Activated naive CD8-positive, alpha-beta T cell treated with anti-CD3 and anti-CD28 coated beads, Interleukin-2, amount 10 ng/mL, durations not matched to agents 7 days and 5 days (primary cell): Measurements from ENCODE around the gene PTH2. TPM values are rescaled to one million over a fixed set of nuclear protein-coding genes. Genes with fewer than 3 reads are reported as not detected.

Source experiments
- ATAC-seq: fragments of 150-1000 bp; cut with Tn5 transposase; one replicate; pipeline ENCODE4 v1.10.0; 2021; ENCODE audit warnings: low read depth, moderate library complexity
- POLR2A ChIA-PET: fragments of 350-600 bp; sonication (Branson Sonifier 250); formaldehyde crosslinking; loops from one replicate; lab custom pipeline; 2021; ENCODE audit warnings: antibody characterized with exemption; lab: Charles Lee
- DNase-seq: peaks from one replicate; pipeline ENCODE4 v3.0.0; 2021
- H3K27ac Mint-ChIP-seq: one replicate; pipeline ENCODE4 v1.8.0; 2022; ENCODE audit warnings: mild to moderate bottlenecking, mixed read lengths
- H3K27me3 Mint-ChIP-seq: one replicate; pipeline ENCODE4 v1.8.0; 2022; ENCODE audit warnings: mild to moderate bottlenecking, moderate library complexity, mixed read lengths
- H3K36me3 Mint-ChIP-seq: one replicate; pipeline ENCODE4 v1.8.0; 2021; ENCODE audit warnings: mild to moderate bottlenecking, mixed read lengths
- H3K4me1 Mint-ChIP-seq: one replicate; pipeline ENCODE4 v1.8.0; 2021; ENCODE audit warnings: mixed read lengths
- H3K4me3 Mint-ChIP-seq: one replicate; pipeline ENCODE4 v1.8.0; 2022; ENCODE audit warnings: mild to moderate bottlenecking, moderate library complexity, mixed read lengths
- H3K9me3 Mint-ChIP-seq: one replicate; pipeline ENCODE4 v1.8.0; 2021; ENCODE audit warnings: mixed read lengths
- total RNA-seq, 2 experiments: library from RNA; stranded (reverse); gene quantifications; one replicate each; pipeline ENCODE4 v1.2.3, GENCODE V29; 2021

The PTH2 gene
- total RNA-seq, 2 experiments from 2014 or later, result not detected

DNA sequence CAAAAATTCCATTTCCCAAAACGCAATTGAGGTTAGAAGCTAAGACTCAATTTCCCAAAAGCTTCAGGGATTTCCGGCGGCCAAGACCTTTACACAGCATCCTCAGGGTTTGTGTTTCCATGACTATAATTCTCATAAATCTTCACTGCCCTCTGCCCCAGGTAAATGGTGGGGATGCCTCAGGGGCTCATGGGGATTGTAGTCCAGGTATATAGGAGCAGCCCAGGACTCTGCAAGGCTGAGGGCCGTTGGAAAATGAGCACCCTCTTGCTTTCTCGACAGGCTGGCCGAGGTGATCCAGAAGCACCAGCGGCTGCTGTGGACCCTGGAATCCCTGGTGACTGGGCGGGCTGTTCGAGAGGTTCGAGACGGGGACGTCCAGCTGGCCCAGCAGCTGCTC lies 36.1 kb upstream of the PTH2 start:
- peaks cover 6% of the 10 kb centered on the region for H3K4me1 Mint-ChIP-seq
- no peak overlapping the region for H3K27ac Mint-ChIP-seq
- peaks cover 15% of the 10 kb centered on the region for H3K36me3 Mint-ChIP-seq
- H3K27me3 Mint-ChIP-seq, result no peaks in the 10 kb centered on the region
- H3K4me3 Mint-ChIP-seq, result no peak overlapping the region
- H3K9me3 Mint-ChIP-seq, result no peaks in the 10 kb centered on the region
- ATAC-seq (no peak), DNase-seq (no peak)
- POLR2A ChIA-PET, result interaction anchor here (1.8 kb wide), 1 partner anchor 10 kb away, joined by 4 read pairs; no protein-coding TSS in a partner anchor

GRCh38 chr19:49458567-49458903 lies 35.3 kb upstream of the PTH2 start:
- H3K27me3 Mint-ChIP-seq, result no peaks in the 10 kb centered on the region
- ATAC-seq (no peak), DNase-seq (no peak)
- no peaks in the 10 kb centered on the region for H3K9me3 Mint-ChIP-seq
- H3K4me3 Mint-ChIP-seq, result no peak overlapping the region
- POLR2A ChIA-PET, result interaction anchor here (1.8 kb wide), 1 partner anchor 10 kb away, joined by 4 read pairs; no protein-coding TSS in a partner anchor
- peaks cover 15% of the 10 kb centered on the region for H3K36me3 Mint-ChIP-seq
- H3K4me1 Mint-ChIP-seq, result peaks cover 12% of the 10 kb centered on the region
- H3K27ac Mint-ChIP-seq, result no peak overlapping the region

DNA sequence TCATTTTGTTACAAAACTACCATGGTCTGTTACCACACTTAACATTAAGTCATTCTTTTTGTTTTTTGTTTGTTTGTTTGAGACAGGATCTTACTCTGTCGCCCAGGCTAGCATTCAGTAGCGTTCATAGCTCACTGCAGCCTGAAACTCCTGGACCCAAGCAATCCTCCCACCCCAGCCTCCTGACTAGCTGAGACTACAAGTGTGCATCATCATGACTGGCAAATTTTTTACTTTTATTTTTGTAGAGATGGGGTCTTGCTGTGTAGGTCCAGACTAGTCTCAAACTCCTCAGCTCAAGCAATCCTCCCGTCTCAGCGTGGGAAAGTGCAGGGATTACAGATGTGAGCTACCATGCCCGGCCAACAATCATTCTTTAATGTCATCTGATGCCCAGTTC lies 33.1 kb upstream of the PTH2 start:
- Mint-ChIP-seq H3K36me3 (peaks cover 17% of the 10 kb centered on the region), H3K27me3 (no peaks in the 10 kb centered on the region), H3K27ac (no peak overlapping the region), H3K9me3 (no peaks in the 10 kb centered on the region), H3K4me1 (peaks cover 25% of the 10 kb centered on the region), H3K4me3 (no peak overlapping the region)
- POLR2A ChIA-PET, result interaction anchor here (1.5 kb wide), 1 partner anchor 9 kb away, joined by 3 read pairs; no protein-coding TSS in a partner anchor
- ATAC-seq, result no peak
- DNase-seq, result no peak

- POLR2A ChIA-PET, result interaction anchor here (1.5 to 5.1 kb wide), 2 partner anchors 9 to 15 kb away, joined by 3 to 128 read pairs; partner anchors contain the start of gene FLT3LG
- peak overlapping the region; percentile 42 for H3K27ac Mint-ChIP-seq
- H3K27me3 Mint-ChIP-seq, result no peaks in the 10 kb centered on the region
- ATAC-seq (no peak), DNase-seq (no peak)
- H3K36me3 Mint-ChIP-seq, result peaks cover 19% of the 10 kb centered on the region
- no peaks in the 10 kb centered on the region for H3K9me3 Mint-ChIP-seq
- H3K4me3 Mint-ChIP-seq, result no peak overlapping the region
- peaks cover 25% of the 10 kb centered on the region for H3K4me1 Mint-ChIP-seq
Measured at GRCh38 chr19:49455773-49456172, 32.5 kb upstream of the PTH2 start.

DNA sequence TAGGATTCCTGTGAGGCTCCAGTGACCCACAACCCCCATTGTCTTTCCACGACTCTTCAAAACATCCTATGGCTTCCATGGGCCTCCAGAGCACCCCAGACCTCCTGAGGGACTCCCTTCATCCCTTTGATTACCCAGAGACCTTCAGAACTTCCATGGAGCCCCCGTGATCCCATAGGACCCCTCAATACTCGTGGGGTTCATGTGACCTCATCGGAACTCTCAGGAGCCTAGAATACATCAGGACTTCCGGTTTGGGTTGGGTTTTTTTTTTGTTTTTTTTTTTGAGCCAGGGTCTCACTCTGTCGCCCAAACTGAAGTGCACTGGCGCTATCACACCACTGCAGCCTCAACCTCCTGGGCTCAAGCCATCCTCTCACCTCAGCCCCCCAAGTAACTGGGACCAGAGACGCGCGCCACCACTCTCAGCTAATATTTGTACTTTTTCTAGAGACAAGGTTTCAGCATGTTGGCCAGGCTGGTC lies 30.6 kb upstream of the PTH2 start:
- ATAC-seq, result peak; percentile 1

GRCh38 chr19:49453013-49453756 lies 29.9 kb upstream of the PTH2 start, which contains the start of gene ALDH16A1:
Gene ALDH16A1, plus strand, starts transcription at chr19:49453225. Its CDS starts 107 bp downstream, at chr19:49453332.
- peaks cover 23% of the 10 kb centered on the region for H3K36me3 Mint-ChIP-seq
- H3K9me3 Mint-ChIP-seq, result no peaks in the 10 kb centered on the region
- H3K27me3 Mint-ChIP-seq, result no peaks in the 10 kb centered on the region
- H3K4me1 Mint-ChIP-seq, result peaks cover 35% of the 10 kb centered on the region
- POLR2A ChIA-PET, result interaction anchor here (0.5 to 5.1 kb wide), 21 partner anchors 9 to 1299 kb away, joined by 3 to 128 read pairs (median 4); partner anchors contain the start of genes FLT3LG, NOSIP, PRMT1 and PRRG2
- ATAC-seq (peak; percentile 91), DNase-seq (peak; percentile 99)
- peak within 1 kb of the TSS; percentile 100 for H3K4me3 Mint-ChIP-seq
- peak within 1 kb of the TSS; percentile 100 for H3K27ac Mint-ChIP-seq

More for the DNA sequence above, 30.6 kb upstream of the PTH2 start:
- H3K27ac Mint-ChIP-seq, result peak overlapping the region; percentile 100
- H3K4me3 Mint-ChIP-seq, result peak overlapping the region; percentile 100
- H3K27me3 Mint-ChIP-seq, result no peaks in the 10 kb centered on the region
- H3K36me3 Mint-ChIP-seq, result peaks cover 19% of the 10 kb centered on the region
- DNase-seq, result no peak
- H3K9me3 Mint-ChIP-seq, result no peaks in the 10 kb centered on the region
- peaks cover 32% of the 10 kb centered on the region for H3K4me1 Mint-ChIP-seq
- POLR2A ChIA-PET, result interaction anchor here (0.5 to 5.1 kb wide), 19 partner anchors 9 to 1299 kb away, joined by 3 to 128 read pairs (median 4); partner anchors contain the start of genes FLT3LG, NOSIP, PRMT1 and PRRG2

DNA sequence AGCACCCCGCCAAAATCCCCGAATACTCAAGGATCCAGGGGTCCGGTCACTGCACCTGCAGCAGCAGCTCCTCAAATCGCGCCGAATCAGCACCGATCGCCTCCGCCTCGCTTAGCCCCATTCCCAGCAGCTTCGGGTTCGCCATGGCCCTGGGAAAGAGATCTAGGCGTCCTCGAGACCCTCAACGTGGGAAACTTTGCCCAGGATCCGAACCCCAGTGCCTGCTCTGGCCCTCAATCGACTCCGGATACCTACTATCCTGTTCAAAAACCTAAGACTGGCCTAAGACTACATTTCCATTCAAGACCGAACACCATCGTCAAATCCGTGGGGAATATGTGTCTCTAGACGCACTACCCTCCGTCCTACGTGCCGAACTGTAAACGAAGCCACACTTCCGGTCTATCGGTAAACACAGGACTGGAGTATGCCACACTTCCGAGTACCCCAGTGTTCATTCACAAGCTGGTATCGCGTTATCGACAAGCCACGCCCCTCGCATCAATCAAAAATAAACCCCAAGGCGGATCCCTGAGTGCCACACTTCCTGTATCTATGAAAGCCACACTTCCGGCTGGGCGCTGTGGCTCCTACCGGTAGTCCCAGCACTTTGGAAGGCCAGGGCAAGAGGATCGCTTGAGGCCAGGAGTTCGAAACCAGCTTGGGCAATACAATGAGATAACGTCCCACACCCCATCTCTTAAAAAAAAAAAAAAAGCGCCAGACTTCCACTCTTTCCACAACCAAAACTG lies 28.4 kb upstream of the PTH2 start, which contains the start of gene PIH1D1:
TSS of gene PIH1D1 (minus strand) at position 385 of the 752 bp plus-strand sequence. CDS start at position 145, 240 bp downstream.
- Mint-ChIP-seq H3K27ac (peak within 1 kb of the TSS; percentile 100), H3K36me3 (peaks cover 22% of the 10 kb centered on the region), H3K27me3 (no peaks in the 10 kb centered on the region), H3K9me3 (no peaks in the 10 kb centered on the region), H3K4me3 (peak within 1 kb of the TSS; percentile 100), H3K4me1 (peaks cover 32% of the 10 kb centered on the region)
- DNase-seq (peak; percentile 87), ATAC-seq (peak; percentile 59)
- POLR2A ChIA-PET, result interaction anchor here (0.6 to 5.1 kb wide), 16 partner anchors 9 to 453 kb away, joined by 3 to 128 read pairs (median 4); partner anchors contain the start of genes FLT3LG and KASH5

- H3K27me3 Mint-ChIP-seq, result no peaks in the 10 kb centered on the region
Measured at GRCh38 chr19:49450405-49450804, 27.2 kb upstream of the PTH2 start.

DNA sequence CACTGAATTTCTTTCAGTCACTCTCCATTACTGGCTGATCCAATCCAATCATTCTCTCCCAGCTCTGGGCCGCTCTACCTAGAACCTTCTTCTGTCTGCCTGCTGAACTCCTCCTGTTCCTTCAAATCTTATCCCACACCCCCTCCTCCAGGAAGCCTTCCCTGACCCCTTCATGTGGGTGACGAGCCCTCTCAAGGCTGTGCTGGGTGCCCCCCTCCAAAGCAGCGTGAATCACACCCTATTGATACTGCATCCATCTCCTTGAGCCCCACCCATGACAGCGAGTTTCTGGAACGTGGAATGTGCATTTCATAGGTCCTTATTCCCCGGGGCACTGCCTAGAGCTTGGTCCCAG lies 25.2 kb upstream of the PTH2 start:
- H3K9me3 Mint-ChIP-seq, result no peaks in the 10 kb centered on the region
- H3K36me3 Mint-ChIP-seq, result peaks cover 21% of the 10 kb centered on the region
- POLR2A ChIA-PET, result interaction anchor here (0.5 to 0.7 kb wide), 2 partner anchors 53 to 420 kb away, joined by 3 read pairs; no protein-coding TSS in a partner anchor
- no peak for DNase-seq
- peak overlapping the region; percentile 18 for H3K27ac Mint-ChIP-seq
- no peak overlapping the region for H3K4me3 Mint-ChIP-seq
- no peaks in the 10 kb centered on the region for H3K27me3 Mint-ChIP-seq
- peaks cover 37% of the 10 kb centered on the region for H3K4me1 Mint-ChIP-seq
- no peak for ATAC-seq

More at GRCh38 chr19:49450405-49450804, 27.2 kb upstream of the PTH2 start:
- peak overlapping the region; percentile 100 for H3K4me3 Mint-ChIP-seq
- POLR2A ChIA-PET, result interaction anchor here (0.7 to 2.3 kb wide), 5 partner anchors 25 to 436 kb away, joined by 3 to 15 read pairs (median 3); no protein-coding TSS in a partner anchor
- DNase-seq (no peak), ATAC-seq (no peak)
- no peaks in the 10 kb centered on the region for H3K9me3 Mint-ChIP-seq
- H3K36me3 Mint-ChIP-seq, result peaks cover 20% of the 10 kb centered on the region
- peaks cover 32% of the 10 kb centered on the region for H3K4me1 Mint-ChIP-seq
- H3K27ac Mint-ChIP-seq, result peak overlapping the region; percentile 100

GRCh38 chr19:49447485-49448431 lies 24.5 kb upstream of the PTH2 start:
- H3K27ac Mint-ChIP-seq, result peak overlapping the region; percentile 18
- peaks cover 21% of the 10 kb centered on the region for H3K36me3 Mint-ChIP-seq
- H3K4me1 Mint-ChIP-seq, result peaks cover 35% of the 10 kb centered on the region
- POLR2A ChIA-PET, result interaction anchor here (0.5 to 0.6 kb wide), 2 partner anchors 113 to 420 kb away, joined by 3 read pairs; partner anchors contain the start of gene CD37
- H3K4me3 Mint-ChIP-seq, result no peak overlapping the region
- no peak for ATAC-seq
- no peak for DNase-seq
- H3K27me3 Mint-ChIP-seq, result peaks cover under 1% of the 10 kb centered on the region
- H3K9me3 Mint-ChIP-seq, result no peaks in the 10 kb centered on the region

DNA sequence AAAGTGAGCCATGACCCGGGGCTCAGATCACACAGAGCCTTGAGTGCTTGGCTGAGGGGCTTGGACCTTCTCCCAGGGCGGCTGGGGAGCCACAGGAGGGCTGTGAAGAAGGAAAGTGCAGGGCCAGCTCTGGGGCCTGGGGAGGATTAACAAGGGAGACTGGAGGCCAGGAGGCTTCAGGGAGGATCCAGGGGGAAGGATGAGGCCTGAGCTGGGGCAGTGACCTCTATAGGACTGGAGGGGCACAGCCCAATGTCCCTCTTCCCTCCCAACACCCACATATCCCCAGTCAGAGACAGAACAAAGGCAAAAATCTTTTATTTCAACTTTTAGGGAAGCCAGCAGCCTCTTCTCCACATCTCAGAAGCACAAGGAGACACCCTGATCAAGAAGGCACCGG lies 22.8 kb upstream of the PTH2 start:
- H3K27ac Mint-ChIP-seq, result no peak overlapping the region
- POLR2A ChIA-PET, result interaction anchor here (0.5 to 2.1 kb wide), 3 partner anchors 24 to 487 kb away, joined by 3 to 8 read pairs (median 6); no protein-coding TSS in a partner anchor
- ATAC-seq, result no peak
- H3K4me3 Mint-ChIP-seq, result no peak overlapping the region
- H3K4me1 Mint-ChIP-seq, result peaks cover 36% of the 10 kb centered on the region
- H3K36me3 Mint-ChIP-seq, result peaks cover 16% of the 10 kb centered on the region
- DNase-seq, result no peak
- peaks cover 15% of the 10 kb centered on the region for H3K27me3 Mint-ChIP-seq
- no peaks in the 10 kb centered on the region for H3K9me3 Mint-ChIP-seq
